ENCODE results near the gene TNXB.

- TF ChIP-seq, protein P1, sequence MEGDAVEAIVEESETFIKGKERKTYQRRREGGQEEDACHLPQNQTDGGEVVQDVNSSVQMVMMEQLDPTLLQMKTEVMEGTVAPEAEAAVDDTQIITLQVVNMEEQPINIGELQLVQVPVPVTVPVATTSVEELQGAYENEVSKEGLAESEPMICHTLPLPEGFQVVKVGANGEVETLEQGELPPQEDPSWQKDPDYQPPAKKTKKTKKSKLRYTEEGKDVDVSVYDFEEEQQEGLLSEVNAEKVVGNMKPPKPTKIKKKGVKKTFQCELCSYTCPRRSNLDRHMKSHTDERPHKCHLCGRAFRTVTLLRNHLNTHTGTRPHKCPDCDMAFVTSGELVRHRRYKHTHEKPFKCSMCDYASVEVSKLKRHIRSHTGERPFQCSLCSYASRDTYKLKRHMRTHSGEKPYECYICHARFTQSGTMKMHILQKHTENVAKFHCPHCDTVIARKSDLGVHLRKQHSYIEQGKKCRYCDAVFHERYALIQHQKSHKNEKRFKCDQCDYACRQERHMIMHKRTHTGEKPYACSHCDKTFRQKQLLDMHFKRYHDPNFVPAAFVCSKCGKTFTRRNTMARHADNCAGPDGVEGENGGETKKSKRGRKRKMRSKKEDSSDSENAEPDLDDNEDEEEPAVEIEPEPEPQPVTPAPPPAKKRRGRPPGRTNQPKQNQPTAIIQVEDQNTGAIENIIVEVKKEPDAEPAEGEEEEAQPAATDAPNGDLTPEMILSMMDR (conservative IDR thresholded peaks at IDR 0.05; ENCODE audit: low read length), result no peak
- no peak for TF ChIP-seq EZH2phosphoT487 (IDR thresholded peaks at IDR 0.05; ENCODE audit: borderline replicate concordance)
Observed at GRCh38 chr6:32046450-32047083, 62.6 kb downstream of the TNXB start.
